ENCODE measurements around the gene GATA3.

Gene GATA3

DNA sequence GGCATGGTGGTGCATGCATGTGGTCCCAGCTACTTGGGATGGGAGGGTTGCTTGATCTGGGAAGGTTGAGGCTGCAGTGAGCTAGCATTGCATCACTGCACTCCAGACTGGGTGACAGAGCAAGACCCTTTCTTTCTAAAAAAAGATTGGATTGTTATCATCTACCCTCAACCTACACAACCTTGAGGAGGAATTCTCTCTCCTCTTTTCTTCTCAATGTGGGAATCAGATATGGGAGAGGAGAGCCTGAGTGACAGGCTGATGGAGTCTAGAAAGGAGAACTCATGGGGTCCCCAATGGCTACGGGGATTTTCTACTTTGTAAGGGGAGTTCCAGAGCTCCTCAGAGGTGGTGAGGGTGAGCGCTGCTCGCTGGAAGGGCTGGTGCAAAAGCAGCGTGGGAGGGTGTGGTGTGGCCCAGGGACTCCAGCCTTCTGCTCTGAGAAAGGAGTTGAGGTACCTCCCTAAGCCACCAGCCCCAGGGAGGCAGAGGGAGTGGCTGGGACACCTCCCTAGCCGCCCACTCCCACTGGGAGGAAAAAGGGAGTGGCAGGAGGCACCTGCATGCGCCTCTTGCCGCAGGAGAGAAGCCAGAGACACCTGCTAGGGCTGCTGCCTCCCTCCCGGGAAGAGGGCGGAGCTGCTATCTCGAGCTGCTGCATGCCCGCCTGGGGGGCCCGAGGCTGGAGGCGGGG is 48.4 kb downstream of the GATA3 start:
- DNase-seq, result no peak

DNA sequence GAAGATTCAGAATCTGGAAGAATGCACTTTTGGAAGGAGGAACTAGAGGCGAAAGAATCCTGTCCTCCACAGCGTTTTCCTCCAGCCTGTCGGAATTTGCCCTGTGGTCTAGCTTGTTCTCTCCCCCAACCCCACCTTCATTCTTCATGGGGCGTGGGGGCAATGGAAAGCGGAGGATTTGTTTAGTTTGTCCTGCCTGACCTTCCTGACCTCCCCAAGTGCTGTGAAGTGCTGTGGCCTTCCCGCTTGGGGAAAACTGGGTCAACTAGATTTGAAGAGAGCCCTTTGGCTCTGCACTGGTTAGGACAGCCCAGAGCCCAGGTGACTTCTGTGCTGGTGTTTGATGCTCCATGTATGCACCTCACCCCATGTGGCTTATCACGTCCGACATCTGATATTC is 49.1 kb downstream of the GATA3 start:
- no peak for DNase-seq

DNA sequence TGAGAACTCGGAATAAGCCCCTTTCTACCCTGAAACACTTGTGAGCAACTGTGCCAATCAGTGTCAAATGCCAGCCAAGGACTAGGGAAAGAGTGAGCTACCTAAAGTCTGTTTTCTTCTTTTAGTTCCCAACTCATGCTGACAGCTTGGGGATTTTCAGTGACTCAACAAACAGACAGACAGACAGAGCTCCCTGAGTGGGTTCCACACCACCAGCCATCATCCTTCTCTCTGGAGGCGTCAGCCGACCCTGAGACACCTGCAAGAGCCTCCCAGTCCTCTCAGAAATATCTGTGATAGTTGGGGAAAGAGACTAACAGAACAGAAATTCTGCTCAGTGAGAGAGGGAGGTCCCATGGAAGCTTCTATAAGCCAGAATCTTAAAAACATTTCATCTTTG is 49.5 kb downstream of the GATA3 start:
- no peak for DNase-seq

DNA sequence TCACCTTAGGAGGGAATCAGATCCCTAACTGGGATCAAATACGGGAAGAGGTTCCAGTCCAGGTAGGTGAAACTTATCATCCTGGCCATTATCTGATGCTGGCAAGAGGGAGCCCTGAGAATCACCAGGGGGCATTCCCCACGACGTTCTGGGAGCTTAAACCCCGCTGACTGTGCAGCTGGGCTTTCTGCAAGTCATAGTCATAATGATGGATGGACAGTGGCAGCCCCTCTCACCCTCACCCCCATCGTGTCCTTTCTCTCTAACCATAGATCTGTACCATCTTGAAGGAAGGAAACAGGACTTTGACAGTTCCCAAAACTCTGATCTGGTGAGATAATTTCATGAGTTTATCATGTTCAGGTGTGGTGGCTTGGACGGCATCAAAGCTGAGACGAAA is 50.2 kb downstream of the GATA3 start:
- no peak for DNase-seq

DNA sequence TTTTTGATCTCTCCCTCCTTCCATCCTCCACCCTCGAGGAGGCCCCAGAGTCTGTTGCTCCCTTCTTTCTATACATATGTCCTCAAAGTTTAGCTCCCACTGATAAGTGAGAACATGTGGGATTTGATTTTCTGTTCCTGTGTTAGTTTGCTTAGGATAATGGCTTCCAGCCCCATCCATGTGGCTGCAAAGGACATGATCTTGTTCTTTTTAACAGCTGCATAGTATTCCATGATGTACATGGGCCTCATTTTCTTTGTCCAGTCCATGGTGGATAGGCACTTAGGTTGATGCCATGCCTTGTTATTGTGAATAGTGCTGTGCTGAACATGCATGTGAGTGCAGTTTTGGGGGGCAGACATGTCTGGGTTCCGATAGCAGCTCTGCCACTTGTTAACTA is 51.4 kb downstream of the GATA3 start:
- DNase-seq, result no peak

DNA sequence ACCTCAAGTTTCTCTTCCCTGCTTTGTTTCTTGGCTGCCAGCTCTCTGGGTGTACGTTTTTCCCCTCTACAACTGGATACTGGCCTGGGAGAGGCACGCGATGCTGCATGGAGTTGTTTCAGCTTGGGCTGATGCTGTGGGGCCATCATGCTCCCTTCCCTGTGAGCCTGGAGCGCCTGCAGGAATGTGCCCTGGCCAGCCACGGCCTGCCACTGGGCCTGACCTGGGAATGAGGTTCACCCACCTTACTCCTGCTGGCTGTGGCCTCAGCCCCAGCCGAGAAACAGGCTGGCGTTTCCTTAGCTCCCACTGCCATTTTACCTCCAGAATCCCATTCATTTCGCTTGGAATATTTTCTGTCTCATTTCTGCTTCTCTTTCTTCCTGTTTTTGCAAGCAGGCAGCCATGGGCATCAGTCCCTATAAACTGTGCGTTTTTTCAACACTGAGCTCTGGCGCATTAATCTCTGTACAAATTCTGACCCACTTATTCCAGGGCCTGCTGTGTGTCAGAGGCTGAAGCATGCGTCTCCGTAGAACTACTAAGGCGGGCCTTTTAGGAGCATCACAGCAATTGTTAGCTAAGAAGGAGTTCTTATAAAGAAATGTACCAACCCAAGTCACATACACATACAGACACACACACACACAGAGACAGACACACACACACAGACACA is 57.9 kb downstream of the GATA3 start:
- DNase-seq, result no peak

DNA sequence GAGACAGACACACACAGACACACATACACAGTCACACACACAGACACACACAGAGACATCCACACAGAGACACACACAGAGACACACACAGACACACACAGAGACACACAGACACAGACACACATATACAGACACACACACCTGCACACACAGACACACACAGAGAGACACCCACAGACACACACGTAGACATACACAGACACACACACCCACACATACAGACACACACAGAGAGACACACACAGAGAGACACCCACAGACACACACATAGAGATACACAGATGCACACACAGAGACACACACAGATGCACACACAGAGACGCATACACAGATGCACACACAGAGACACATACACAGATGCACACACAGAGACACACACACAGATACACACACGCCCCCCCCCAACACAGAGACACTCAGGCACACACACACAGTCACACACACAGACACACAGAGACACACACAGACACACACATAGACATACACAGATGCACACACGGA is 58.5 kb downstream of the GATA3 start:
- no peak for DNase-seq

DNA sequence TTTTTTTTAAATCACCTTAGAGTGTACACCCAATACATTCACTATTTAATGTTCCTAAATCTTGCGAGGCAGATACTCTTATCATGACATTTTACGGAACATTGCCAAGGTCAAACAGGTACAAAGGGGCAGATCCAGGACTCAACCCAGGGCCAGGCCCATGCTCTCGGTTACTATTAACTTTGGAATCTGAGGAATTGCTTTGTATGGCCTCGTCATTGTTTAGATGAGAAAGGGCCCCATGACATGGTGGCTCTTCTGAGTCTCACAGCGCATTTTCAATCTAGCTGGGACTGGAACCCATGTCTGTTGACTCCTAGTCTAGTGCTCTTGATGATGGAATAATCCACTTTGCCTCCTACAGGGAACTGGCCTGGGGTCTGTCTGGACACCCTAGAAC is 59.1 kb downstream of the GATA3 start:
- no peak for DNase-seq

DNA sequence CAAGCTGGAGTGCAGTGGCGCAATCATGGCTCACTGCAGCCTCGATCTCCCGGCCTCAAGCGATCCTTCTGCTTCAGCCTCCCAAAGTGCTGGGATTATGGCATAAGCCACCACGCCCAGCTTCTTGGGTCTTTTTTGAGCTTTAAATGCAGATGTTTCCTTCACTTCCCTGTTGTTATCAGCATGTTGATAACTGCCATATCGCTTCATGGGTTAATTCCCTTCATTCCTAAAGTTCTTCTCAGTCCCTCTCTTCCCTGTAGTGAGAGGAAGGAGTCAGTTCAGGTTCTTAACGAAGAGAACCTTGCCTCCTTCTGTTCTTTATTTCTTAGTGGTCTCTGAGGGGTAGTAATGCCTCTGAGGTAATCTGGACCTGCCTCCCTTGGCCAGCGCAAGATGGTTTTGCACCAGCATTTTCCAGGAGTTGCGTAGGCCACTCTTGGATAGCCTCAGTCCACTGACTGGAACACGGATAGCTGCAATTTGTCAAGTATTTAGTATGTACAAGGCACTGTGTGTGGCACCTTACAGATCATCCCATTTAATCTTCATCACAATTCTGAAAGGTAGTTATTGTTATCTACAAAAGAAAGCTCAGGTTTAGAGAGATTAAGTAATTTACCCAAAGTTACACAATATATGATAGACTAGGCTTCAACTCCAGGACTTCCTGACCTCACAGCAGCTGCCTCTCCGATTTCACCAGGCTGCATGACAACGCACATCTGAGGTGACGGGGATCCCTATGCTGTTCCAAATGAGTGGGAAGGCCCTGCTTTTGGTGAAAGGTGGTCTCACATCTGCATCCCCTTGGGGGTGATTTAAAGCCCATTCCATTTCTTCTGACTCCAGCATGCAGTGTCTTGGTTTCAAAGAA is 60.5 kb downstream of the GATA3 start:
- no peak for DNase-seq

DNA sequence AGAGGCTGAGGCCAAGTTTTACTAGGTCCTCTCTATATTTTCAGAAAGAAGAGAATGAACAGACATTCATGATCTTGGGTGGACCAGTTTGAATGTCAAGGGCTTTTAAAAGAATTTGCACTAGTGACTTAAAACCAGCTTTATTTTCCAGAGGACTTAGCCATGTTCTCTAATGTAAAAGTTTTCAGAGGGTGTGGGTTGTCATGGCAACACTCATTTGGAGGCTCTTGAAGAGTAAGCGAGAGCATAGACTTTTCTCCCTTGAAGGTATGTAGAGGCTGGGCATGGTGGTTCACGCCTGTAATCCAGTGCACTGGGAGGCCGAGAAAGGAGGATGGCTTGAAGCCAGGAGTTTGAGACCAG is 61.1 kb downstream of the GATA3 start:
- DNase-seq, result no peak

DNA sequence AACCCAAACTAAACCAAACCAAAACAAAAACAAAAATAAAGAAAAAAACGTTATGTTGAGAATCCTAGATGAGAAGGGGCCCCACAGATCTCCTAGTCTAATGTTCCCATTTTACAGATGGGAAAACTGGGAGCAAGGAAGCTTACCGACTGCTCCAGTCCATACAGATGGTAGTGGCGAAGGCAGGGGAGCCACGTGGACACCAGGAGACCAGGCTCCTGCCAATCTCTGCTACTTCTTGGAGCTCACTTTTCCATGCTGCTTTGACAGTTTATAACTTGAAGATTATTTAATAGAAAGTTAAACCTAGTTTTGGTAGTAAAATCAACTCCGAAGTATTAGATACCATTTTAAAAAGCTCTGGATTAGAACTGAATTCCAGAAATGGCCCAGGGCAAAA is 62.0 kb downstream of the GATA3 start:
- DNase-seq, result no peak

DNA sequence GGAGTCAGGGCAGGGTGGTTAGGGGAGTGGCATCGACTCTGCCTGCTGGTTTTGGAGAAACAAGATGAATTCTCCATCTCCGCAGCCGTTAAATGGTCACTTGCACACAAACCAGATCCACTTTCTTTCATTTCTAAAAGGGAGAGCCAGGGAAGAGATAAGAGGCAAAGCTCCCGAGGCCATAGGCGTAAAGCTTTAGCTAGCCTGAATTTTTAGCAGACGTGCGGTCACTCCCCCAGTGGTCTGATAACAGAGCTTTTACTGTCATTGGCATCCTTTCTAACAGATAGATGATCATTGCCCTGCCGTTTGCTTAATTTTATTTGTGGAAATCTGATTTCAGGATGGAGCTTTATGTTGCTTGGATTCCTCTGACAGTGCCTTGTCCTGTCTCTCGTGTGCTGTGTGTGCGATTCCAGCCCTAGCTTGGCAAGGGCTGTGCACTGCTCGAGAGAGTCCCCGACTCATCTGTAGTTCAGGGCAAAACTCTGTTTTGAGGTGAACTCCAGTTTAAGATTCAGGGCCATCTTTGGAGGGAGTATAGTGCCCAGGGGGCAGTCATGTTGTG is 62.5 kb downstream of the GATA3 start:
- no peak for DNase-seq

DNA sequence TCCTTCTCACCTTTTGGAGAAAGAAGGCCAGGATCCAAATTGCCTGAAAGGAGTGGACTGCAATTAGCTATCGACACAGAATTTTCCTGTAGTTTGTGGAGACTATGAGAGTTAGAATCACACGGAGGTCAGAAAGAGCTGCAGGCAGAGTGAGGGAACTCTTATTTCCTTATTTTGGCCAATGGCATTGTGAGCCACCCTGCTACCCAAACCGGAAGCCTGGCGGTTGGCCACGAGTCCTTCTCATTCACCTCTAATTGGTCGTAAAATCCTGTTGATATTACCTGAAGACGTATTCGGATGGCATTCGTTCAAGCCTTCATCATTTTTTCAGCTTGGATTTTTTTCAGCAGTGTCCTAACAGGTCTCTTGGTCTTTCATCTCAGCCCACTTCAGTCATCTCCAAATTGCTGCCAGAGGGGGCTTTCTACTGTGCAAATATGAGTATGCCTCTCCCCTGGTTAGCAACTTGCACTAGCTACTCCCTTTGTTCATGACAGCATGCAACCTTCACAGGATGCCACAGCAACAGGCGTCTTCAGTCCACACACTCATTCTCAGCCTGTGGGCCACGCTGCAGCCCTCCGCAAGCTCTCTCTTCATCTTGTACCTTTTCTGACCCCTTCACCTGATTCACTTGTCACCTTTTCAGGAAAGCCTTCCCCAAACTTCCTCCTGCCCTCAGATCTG is 66.9 kb downstream of the GATA3 start:
- no peak for DNase-seq

DNA sequence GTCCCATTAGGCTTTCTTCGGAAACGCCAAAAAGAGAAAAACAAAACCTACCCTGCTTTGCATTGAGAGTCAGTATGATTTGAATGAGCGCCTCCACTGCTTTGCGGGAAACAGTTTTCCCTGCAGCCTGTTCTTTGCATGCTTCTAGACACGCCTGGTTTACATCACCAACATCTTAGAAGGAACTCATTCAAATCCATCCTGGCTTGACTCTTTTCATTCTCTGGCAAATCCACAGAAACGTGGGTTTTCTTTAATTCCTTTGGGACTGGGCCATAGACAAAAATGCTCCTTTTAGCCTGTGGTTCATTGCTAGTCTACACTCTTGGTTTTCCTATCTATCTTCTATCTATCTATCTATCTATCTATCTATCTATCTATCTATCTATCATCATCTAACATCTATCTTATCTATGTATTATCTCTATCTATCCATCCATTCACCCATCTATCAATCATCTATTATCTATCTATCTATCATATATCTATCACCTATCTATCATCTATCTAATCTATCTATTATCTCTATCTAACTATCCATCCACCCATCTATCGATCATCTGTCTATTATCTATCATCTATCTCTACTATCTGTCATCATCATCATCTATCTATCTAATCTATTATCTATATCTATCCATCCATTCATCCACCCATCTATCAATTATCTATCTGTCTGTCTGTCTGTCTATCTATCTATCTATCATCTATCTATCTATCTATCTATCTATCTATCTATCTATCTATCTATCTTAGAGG is 68.3 kb downstream of the GATA3 start:
- no peak for DNase-seq

DNA sequence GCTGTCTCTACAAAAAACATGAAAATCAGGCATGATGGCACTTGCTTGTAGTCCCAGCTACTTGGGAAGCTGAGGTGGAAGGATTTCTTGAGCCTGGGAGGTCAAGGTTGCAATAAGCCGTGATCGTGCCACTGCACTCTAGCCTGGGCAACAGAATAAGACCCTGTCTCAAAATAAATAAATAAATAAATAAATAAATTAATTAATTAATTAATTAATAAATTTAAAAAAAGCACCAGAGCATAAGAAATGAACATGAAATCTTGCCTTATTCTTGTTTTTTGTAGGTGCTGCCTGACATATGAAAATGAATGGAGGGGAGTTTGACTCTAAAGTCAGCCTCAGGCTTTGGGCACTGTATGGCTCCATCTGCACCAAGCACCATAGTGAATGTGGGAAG is 69.9 kb downstream of the GATA3 start:
- no peak for DNase-seq

Measured in stimulated activated naive CD4-positive, alpha-beta T cell (primary cell).